Body of pancreas (tissue), 4 donors: ENCODE data around the gene DEDD. TPM values are rescaled to one million over a fixed set of nuclear protein-coding genes. Genes with fewer than 3 reads are reported as not detected.
A peak's percentile ranks its signal among the peaks of the same experiment; 100 is the strongest.

ENCODE experiments used
- ATAC-seq: fragments of 150-250 bp; one replicate; pipeline ENCODE4 v1.9.1; 2016
- DNase-seq, 4 donors: peaks; one replicate each; pipeline ENCODE4 v3.0.0-alpha.2; 2019
- H3K27ac ChIP-seq, 4 donors: fragments of 200-600 bp; sonication (generic); 1 replicate in 3 of 4; 2 replicates in 1 of 4; pipeline versions ENCODE4 v1.5.1 to v1.6.1; 2016 to 2019; ENCODE audit warnings: mild to moderate bottlenecking in 1 of 4, mixed read lengths in 1 of 4, moderate library complexity in 1 of 4
- H3K27me3 ChIP-seq, 2 donors: fragments of 200-600 bp; sonication (generic); one replicate each; pipeline ENCODE4 v1.6.0; 2016; ENCODE audit warnings: mild to moderate bottlenecking in 1 of 2
- H3K36me3 ChIP-seq, 2 donors: fragments of 200-600 bp; sonication (generic); replicated peaks in 1 of 2; 2 replicates each; pipeline ENCODE4 v1.5.1; 2016; ENCODE audit warnings: low read depth in 2 of 2; ENCODE audit not compliant: insufficient read depth in 1 of 2
- H3K4me1 ChIP-seq: fragments of 200-600 bp; sonication (generic); one replicate; pipeline ENCODE4 v1.6.0; 2016
- H3K4me3 ChIP-seq, 2 donors: fragments of 200-600 bp; sonication (generic); 1 replicate in 1 of 2; 2 replicates in 1 of 2; pipeline ENCODE4 v1.5.1; 2016 to 2019
- H3K9me3 ChIP-seq, 3 donors: fragments of 200-600 bp; sonication (generic); 1 replicate in 2 of 3; 2 replicates in 1 of 3; pipeline ENCODE4 v1.5.1; 2016
- CTCF ChIP-seq, 7 experiments: fragments of 450-650 bp in 4 of 7; fragments of 200-600 bp in 3 of 7; sonication (generic) in 3 of 7; IDR thresholded peaks; one replicate each; pipeline ENCODE4 v1.5.1; 2016 to 2019; ENCODE audit warnings: antibody characterized with exemption in 7 of 7
- POLR2A ChIP-seq, 3 donors: fragments of 450-650 bp; IDR thresholded peaks; one replicate each; pipeline ENCODE4 v1.6.1; 2016; ENCODE audit warnings: antibody characterized with exemption in 3 of 3, mild to moderate bottlenecking in 2 of 3
- WGBS, 2 donors: methylation state at CpG; one replicate each; pipeline ENCODE4 v1.1.5; 2017; 5-methylcytosine and 5-hydroxymethylcytosine counted together
- intact Hi-C: fragments of 100-400 bp; cut with DNase I; formaldehyde crosslinking; loops from one replicate; pipeline ENCODE4 v1.15.1; 2023
- total RNA-seq, 2 donors: library from RNA; depleted of rRNA; stranded (reverse); fragments of >200 nt; gene quantifications; one replicate each; pipeline ENCODE4 v1.1.0, GENCODE V29; 2016

Gene DEDD, protein sequence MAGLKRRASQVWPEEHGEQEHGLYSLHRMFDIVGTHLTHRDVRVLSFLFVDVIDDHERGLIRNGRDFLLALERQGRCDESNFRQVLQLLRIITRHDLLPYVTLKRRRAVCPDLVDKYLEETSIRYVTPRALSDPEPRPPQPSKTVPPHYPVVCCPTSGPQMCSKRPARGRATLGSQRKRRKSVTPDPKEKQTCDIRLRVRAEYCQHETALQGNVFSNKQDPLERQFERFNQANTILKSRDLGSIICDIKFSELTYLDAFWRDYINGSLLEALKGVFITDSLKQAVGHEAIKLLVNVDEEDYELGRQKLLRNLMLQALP
- 10 to 100 TPM; 12.9 to 15.8 TPM for total RNA-seq

DNA sequence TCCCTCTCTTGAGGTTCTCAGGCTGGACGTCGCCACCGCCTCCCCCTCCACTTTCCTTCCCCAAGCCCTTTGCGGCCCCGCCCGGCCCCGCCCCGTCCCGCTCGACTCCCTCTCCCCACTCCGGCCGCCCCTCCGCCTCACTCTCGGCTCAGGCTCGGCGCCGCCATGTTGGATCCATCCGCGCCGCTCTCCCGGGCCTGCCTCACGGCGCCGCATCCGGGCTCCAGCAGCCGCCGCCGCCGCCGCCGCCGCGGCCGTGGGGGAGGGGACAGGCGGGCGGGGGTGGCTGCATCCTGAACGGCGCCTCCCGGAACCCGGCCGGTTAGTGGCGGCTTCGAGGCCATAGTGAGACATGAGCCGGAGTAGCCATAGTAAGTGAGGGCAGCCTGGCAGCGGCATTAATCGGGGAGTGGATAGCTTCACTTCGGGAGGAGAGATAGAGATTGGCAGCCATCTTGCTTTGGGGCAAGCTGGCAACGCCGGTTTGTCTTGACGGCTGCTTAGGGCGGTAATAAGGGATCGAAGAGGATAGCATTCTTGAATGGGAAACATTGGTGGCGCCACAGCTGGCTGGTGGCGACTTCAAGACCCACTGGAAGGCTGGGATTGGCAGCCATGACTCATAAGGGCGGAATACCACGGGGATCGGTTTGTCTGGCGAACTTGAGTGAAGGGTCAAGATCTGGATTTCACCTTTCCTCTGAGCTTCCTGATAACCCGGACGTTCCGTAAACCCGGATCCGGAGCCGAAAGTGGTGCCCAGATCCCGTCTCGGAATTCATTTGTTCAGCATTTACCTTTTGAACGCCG, at the start of gene DEDD:
Gene DEDD (minus strand): TSS at position 258 of the 810 bp plus-strand sequence. CDS start 8,205 bp downstream, outside the sequence.
- intact Hi-C loops = no loop called here
- peak; percentile 94 for ATAC-seq
- Histone ChIP-seq H3K9me3 (no peaks in the 10 kb centered on the region), H3K27ac (peak within 1 kb of the TSS; percentile 88 to 95 (median 91)), H3K27me3 (no peaks in the 10 kb centered on the region), H3K4me1 (peaks cover 42% of the 10 kb centered on the region), H3K4me3 (peak within 1 kb of the TSS; percentile 66 to 91), H3K36me3 (peaks cover 0 to 1% of the 10 kb centered on the region in 2 donors)
- WGBS, 2 donors = 0 to 1% methylated on average over 26 to 68 of the region's 68 CpGs
- TF ChIP-seq CTCF (IDR thresholded peaks at IDR 0.05) = no peak
- peak; percentile 38 to 62 (median 53) for TF ChIP-seq POLR2A (IDR thresholded peaks at IDR 0.05)
- DNase-seq = peak; percentile 92 to 97 (median 94)

GRCh38 chr1:161182214-161182613, 49.7 kb upstream of the DEDD start:
- Histone ChIP-seq H3K36me3 (no peaks in the 10 kb centered on the region), H3K4me1 (peaks cover 9% of the 10 kb centered on the region), H3K27me3 (no peaks in the 10 kb centered on the region), H3K9me3 (no peaks in the 10 kb centered on the region), H3K4me3 (no peak overlapping the region), H3K27ac (no peak overlapping the region)
- WGBS, 2 donors = 69 to 88% methylated on average over 1 of the region's 1 CpG
- TF ChIP-seq CTCF (IDR thresholded peaks at IDR 0.05) (no peak), POLR2A (IDR thresholded peaks at IDR 0.05) (no peak)
- ATAC-seq (no peak), DNase-seq (no peak)
- intact Hi-C loops = no loop called here

GRCh38 chr1:161180639-161181038, 48.2 kb upstream of the DEDD start:
- no peaks in the 10 kb centered on the region for H3K36me3 ChIP-seq
- no peak overlapping the region for H3K4me3 ChIP-seq
- no peaks in the 10 kb centered on the region for H3K27me3 ChIP-seq
- intact Hi-C loops = no loop called here
- no peaks in the 10 kb centered on the region for H3K9me3 ChIP-seq
- peaks cover 21% of the 10 kb centered on the region for H3K4me1 ChIP-seq
- ATAC-seq = no peak
- no peak for DNase-seq
- 30 to 64% methylated on average over 1 of the region's 1 CpG for WGBS, 2 donors
- no peak overlapping the region for H3K27ac ChIP-seq
- peak in 2 of 7 experiments; percentile 4 to 26 for TF ChIP-seq CTCF (IDR thresholded peaks at IDR 0.05)
- TF ChIP-seq POLR2A (IDR thresholded peaks at IDR 0.05) = no peak

DNA sequence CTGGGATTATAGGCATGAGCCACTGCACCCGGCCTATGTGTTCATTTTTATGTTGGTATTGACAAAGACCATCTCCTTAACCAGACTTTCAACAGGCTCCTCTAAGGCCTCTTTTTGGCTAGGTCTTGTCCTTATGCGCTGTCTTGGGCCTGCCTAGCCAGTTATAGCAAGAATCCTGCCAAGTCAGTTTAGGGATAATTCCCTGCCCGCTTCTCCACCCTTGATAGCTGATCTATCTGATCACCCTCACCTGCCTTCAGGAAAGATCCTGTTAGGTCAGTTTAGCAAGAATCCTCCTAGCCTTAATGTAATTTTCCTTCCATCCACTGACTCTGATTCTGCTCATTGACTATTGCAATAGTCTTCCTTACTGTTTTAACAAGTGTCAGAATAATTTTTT, 47.2 kb upstream of the DEDD start:
- WGBS, 2 donors = 83 to 89% methylated on average over 3 of the region's 3 CpGs
- Histone ChIP-seq H3K9me3 (no peaks in the 10 kb centered on the region), H3K27me3 (no peaks in the 10 kb centered on the region)

More for the DNA sequence above, 47.2 kb upstream of the DEDD start:
- Histone ChIP-seq H3K36me3 (peaks cover 0 to under 1% of the 10 kb centered on the region in 2 donors), H3K4me3 (no peak overlapping the region), H3K27ac (no peak overlapping the region), H3K4me1 (peaks cover 26% of the 10 kb centered on the region)
- intact Hi-C loops = no loop called here
- ATAC-seq (no peak), DNase-seq (no peak)
- TF ChIP-seq POLR2A (IDR thresholded peaks at IDR 0.05) = no peak
- TF ChIP-seq CTCF (IDR thresholded peaks at IDR 0.05) = no peak
